ENCODE results near the gene TXNDC2.
"Not testable (repeated sequence)": the region's sequence is repeated elsewhere in the genome, so short reads cannot be mapped to it uniquely, and the experiment has no call there.

Gene TXNDC2

DNA sequence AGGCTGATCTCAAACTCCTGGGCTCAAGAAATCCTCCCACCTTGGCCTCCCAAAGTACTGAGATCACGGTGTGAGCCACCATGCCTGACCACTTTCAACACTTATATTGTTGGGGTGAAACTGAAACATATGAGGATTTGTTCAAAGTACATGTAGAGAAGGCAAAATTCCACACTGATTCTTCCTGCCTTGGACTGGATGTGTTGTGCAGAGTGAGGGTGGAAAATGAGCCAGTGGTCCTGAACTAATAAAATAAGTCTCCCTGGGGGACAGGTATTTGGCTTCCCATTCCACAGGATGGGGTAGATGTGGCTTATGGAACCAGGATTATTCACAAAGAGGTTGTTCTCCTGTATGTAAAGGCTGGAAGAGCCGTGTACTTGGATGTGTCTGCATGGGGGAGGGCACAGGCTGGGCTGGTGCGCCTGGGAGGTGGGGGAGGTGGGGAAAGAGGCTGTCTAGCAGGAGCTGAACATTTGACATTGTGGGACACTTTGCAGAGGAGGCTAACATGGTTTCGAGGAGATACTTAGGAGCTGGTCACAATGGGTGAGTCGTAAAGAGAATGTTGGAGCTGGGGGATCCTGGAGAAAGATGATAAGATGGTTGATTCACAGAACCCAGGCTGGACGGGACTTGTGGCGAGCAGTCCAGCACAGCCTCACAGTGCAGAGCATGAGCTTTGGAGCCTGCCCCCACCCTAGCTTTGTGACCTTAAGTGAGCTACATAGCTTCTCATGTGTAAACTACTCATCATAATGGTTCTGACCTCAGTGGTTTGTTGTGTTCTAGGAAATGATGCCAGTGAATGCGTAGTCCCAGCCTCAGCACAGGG lies at the start of gene TXNDC2:
Gene TXNDC2, plus strand, starts transcription at position 804 of the 835 bp plus-strand sequence. CDS start 708 bp downstream, outside the sequence.
- no peak for DNase-seq (ENCODE audit: low spot score)

DNA sequence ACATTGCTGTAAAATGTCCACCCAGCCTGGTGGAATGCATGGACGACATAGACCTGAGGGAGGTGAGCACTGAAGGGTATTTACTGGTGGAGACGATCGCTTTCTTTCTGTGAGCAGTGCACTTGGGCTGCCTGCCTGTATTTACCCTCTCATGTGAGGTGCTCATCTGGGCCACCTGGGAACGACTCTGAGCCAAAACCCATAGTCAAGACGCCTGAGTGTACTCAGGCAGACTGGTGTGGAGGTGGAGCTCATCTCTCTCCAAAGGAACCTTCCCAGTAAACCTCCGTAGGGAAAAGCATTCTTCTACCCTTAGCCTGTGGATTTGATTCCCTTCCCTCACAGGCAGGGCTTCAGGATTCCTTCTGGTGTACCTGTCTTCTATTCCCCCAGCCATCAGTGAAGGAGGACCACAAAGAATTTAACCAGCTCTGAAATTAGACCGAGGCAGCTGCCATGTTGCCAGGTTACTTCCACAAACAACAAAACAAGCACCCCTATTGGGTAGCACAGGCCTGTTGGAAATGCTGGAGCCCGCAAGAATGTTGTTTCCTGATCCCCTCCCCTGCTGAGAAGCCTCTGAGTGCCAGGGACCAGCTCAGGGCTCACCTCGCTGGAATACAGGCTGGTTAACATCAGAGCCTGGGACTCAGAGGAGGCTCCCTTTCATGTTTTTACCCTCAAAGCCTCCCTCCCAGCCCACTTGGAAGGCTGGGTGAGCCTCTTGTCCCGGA lies 47.5 kb upstream of the TXNDC2 start:
- DNase-seq (ENCODE audit: low spot score) = no peak

DNA sequence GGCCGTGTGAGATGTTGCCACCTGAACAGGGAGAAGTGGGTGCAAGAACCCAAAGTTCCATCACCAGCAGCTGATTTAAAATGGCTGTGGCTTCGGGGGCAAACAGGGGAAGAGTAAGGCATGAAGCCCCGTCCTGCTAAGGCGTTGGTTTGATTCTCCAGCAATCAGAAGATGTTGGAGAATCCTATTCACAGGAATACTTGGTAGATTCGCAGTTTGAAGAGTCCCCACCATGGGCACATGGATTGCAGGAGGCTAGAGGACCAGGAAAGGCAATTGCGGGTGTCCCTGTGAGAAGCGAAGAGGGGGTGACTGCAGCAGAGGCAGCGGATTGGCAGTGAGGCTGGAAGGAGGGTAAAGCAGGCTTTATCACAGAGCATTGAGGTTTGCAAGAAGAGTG lies 46.6 kb upstream of the TXNDC2 start:
- no peak for DNase-seq (ENCODE audit: low spot score)

DNA sequence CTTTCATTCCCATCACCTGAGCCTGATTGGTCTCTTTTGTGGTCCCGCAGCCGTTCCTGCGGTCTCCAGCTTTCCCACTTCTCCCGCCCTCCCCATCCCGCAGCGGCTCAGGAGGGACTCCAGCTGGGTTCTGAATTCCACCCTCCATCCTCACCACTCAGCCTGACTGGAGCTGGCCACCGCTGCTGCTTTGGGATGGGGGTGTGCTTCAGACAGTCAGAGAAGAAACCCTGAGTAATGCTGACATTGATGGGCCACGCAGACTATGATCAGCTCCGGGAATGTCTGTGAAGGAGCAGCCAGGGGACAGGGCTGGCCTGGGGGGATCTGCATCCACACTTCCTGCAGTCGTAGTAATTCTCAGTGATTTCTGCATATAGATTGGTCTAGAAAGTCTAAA lies 45.9 kb upstream of the TXNDC2 start:
- no peak for DNase-seq (ENCODE audit: low spot score)

DNA sequence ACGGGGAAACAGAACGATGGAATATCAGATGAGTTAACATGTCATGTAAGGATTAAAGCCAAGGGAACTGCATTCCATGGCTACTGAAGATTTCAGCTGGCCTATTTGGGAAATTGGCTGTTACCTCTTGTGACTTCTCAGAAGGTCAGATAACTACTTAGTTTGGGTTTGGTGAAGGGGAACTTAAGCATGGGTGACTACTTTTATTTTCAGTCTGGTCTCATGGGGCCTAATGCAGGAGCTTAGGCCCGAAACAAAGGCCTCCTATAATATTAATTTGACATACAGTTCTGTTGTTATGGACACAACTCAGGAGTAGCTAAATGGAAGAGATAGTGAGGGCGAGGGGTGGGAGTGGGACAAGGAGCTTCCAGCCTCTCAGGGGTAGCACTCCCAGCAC lies 44.0 kb upstream of the TXNDC2 start:
- DNase-seq (ENCODE audit: low spot score) = no peak

DNA sequence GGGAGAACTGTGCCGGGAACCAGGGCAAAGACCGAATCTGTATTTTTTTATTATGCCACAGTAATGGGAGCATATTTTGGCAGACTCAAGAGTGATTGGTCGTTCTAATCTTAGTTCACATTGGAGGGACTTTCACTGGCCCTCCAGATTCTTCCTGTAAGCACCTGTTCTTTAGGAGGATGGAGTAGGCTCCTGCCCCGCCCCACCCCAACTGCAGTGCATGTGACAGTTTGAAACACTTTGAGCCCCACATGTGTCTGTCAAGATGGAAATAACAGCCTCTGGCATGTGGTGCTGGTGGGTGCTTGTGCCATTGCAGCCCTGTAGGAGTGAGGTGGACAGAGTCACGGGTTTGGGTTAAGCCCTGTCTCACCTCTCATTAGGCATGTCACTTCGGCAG lies 43.3 kb upstream of the TXNDC2 start:
- DNase-seq (ENCODE audit: low spot score) = no peak

DNA sequence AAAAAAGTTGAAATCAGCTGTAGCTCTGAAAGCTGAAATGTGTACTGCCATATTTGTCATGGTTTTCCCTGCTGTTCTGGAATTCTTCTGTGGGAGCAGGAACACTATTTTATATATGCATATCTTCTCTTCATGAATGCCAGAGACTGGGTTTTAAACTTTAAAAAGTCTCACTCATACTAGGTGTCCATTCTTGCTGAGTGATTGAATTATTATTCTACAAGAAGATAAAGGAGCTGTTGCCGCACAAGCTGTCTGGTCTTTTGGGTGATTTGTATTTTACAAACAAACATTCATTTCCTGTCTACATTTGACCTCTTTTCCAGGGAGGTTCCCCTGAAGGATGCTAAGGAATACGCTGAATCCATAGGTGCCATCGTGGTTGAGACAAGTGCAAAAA lies 40.5 kb upstream of the TXNDC2 start:
- DNase-seq (ENCODE audit: low spot score) = no peak

DNA sequence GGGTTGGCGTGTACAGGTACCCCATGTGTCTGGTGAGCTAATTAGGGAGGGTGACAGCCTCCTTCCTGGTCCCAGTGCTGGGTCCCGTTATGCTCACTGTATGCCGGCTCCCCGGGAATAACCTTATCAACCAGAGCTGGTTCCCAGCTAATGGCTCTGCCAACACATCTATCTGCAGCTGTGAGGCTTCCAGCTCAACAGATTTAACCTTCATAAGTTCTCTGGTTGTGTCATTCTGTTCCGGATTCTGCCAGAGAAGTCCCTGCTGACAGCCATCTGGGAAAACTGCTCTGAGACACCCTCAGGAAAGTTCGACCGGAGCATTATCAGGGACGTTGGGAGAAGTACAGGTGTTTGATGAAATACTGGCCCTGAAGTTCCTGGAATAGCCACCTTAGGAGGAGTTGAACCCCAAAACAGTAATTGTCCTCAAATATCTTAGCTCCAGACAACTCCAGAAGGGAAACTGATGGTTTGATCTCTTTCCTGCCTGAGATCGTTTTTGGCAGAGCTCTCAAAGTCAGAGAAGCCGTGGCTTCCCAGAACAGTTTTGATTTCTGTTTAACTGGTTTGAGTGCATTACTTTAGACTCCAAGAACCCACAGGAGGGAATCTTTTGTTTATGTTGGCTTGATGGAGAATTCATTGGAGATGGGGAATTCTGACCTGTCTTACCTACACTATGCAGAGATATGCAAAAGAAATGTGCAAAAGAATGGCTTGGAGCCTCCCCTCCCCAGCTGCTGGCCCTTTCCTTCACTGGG lies 39.4 kb upstream of the TXNDC2 start:
- no peak for DNase-seq (ENCODE audit: low spot score)

DNA sequence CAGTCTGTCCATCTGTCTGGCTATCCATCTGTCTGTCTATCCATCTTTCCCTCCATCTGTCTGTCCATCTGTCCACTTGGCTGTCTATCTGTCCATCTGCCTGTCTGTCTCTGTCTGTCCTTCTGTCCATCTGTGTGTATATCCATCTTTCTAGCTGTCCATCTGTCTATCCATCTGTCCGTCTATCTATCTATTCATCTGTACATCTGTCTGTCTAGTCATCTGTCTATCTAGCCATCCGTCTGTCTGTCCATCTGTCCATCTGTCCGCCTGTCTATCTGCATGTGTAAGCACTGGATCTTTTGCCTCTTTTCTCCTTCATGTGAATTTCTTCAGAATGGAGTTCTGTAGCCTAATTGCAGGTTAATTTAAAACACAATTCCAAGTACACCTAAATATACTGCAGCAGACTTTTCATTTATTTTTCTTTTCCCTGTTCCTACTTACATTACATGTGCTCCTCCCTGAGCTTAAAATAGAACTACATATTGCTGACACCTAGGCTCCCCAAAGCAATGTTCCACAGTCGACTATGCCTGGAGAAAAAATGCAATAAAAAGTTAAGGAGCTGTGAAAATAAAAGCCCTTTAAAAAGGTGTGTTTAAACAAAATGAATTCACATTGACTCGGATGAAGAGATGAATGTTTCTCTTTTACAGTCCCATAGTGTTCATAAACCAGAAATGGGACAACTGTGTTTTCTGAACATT lies 37.4 kb upstream of the TXNDC2 start:
- no peak for DNase-seq (ENCODE audit: low spot score)

DNA sequence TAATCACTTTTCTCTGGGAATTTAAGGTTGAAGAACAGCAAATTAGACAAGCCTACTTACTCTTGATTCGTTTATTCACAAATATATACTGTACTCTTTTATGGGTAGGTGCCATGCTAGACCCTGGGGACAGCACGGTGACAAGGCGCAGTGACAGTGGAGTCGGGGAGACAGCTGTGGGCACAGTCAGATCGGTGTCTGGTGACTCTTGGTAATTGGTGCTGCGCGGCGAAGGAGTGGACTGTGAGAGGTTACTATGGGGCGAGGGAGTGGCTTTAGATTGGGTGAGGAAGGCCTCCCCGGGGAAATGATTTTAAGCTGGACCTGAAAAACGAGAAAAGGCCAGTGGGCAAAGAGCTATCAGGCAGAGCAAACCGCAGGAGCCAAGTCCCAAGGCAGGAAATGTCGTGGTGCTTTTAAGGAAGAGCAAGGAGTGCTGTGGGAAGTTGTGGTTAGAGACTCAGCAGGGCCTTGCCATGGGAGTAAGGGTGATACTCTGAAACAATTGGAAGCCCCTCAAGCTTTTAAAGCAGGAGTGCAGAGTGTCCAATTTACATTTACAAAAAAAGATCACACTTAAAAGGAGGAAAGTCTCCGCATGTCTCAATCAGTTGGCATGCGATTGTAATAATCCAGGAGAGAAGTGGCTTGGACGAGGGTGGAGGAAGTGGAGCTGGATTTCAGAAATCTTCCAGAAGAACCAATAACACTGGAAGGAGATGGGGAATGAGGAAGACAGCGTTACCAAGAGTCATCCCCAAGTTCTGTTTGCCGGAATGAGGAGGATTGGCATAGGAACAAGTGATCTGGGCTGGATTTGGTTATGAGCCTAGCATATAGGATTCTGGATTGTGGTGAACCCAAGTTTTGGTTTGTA lies 36.1 kb upstream of the TXNDC2 start:
- no peak for DNase-seq (ENCODE audit: low spot score)

DNA sequence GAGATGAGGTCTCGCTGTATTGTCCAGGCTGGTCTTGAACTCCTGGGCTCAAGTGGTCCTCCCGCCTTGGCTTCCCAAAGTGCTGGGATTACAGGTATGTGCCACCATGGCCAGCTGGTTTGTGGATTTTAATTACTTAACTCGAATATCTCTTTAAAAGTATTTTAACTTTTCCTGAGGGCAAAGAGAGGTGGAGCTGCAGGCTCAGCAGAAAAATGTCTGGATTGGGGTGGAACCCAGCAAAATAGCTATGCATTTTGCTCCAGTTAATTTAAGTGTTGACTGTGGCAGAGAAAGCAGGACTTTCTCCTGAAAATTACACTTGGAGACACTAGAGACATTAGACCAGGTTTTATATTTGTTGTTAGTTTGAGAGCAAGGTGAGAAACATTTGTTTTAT lies 35.5 kb upstream of the TXNDC2 start:
- no peak for DNase-seq (ENCODE audit: low spot score)

DNA sequence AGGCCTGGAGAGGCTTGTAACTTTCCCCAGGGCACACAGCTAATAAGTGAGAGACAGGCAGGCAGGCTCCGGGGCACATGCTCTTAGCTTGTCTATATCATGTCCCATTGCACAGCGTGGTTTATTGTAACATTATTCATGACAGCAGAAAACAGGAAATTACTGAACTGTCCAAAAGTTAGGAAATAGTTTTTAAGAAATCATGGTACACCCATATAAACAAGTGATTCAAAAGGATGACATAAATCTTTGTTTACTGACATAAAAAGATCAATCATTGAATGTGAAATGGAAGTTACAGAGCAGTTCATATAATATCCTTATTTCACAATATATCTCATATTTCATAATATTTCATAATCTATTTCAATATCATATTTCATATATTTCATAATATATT lies 34.3 kb upstream of the TXNDC2 start:
- no peak for DNase-seq (ENCODE audit: low spot score)

DNA sequence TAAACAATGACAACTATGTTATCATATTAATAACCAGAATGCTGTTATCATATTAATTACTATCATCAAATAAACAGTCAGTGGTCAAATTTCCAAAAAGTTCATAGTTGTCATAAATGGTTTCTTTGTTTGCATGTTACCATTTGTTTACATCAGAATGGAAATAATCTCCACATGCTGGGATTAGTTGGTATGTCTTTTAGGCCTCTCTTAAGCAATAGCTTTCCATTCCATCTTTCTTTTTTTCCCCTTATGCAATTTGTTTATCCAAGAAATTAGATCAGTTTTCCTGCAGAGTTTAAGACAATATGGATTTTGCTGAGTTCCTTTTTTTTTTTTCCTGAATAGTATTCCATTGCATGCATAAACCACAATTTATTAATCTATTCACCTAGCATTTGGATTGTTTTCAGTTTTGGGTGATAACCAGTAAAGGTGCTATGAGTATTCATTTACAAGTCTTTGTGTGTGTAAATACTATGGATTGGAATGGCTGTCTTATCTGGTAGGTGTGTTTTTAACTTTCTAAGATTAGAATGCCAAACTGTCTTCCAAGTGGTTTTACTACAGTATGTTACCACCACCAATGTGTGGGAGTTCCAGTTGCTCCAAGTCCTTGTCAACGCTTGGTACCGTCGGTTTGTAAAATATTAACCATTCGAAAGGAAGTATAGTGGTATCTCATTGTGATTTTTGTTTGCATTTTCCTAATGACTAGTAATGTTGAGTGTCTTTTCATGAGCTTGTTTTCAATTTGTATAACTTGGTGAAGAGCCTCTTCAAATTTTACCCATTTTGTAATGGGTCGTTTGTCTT lies 33.3 kb upstream of the TXNDC2 start:
- no peak for DNase-seq (ENCODE audit: low spot score)

DNA sequence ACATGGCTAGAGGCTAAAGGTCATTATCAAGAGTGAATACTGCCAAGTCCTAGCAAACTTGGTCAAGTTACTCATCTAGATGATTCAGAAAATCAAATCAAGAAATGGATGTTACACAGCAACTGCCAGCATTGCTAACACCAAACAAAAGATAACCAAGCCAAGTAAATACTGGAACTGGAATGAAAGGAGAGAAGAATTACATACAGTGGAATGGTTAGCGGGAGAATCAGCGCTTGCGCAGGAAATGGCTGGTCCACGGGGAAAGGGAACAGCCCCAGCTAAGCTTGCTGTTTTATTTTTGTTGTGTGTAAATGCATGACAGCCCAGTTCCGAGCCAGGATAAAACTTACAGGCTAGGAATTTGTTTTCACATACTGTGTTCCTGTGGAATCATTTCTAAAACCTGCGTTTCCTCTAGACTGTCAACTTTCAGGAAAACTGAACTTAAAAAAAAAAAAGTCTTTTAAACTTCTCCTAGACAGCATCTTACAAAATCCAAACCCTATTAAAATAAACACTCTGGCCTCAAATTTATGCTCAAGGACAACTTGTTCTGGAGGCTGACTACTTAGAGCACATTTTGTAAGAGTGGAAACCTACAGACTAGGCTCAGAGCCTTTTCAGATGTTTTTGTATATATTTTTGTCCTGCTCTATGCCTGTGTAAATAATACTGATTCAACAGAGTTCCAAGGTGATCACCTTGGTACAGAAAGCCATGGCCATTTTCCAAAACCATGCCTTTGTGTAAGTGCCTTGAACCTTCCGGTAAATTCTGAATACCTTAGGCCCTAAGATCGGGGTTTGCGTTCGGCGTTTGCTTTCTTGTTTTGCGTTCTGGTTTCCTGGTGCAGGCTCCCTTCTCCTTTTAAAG lies 30.7 kb upstream of the TXNDC2 start:
- no peak for DNase-seq (ENCODE audit: low spot score)

DNA sequence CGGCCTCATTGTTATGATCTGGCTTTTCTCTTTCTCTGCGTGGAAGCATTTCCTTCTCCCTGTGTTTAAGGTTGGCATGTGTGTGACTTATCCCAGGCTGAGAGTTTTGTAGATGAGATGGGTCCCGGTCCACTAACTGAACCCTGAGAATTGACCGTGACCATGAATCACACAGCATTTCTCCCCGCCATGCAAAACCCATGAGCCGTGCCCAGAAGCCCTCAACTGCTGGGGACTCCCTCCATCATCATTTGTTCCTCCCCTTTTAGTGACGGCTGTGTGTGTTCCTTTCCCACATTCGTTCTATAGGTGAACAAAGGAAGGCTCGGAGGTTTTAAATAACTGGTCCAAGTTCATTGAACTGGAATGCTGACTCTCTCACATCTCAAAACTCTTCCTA lies 30.1 kb upstream of the TXNDC2 start:
- DNase-seq (ENCODE audit: low spot score) = no peak

DNA sequence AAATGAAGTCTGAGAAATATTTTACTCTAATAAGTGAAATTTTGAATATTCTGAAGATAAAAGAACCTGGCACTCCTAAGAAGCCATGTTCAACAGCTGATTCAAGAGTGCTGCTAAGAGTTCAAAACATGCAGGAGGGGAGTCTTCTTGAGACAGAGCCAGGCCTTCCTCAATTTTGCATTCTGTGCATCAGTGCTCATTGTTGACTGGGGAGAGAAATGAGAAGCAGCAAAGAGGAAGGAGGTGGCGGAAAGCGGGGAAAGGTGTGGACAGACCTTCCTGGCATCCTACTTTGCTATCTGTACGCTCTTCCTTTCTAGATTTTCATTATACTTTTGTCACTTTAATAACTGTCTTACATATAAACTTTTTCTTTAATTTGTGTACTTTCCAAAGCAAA lies 29.7 kb upstream of the TXNDC2 start:
- no peak for DNase-seq (ENCODE audit: low spot score)

DNA sequence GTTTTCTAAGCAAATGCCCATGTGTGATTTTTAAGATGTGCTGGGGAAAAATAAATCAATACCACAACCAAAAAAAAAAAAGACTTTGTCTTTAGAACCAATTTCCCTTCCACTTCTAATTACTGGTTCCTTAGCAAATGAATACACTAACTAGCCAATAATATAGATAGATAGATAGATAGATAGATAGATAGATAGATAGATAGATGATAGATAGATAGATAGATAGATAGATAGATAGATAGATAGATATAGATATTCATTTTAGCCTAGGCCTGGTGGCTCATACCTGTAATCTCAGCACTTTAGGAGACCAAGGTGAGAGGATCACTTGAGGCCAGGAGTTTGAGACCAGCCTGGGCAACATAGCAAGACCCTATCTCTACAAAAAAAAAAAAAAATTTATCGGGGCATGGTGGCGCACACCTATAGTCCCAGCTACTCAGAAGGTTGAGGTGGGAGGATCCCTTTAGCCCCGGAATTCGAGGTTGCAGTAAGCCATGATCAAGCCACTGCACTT lies 28.2 kb upstream of the TXNDC2 start:
- DNase-seq (ENCODE audit: low spot score) = not testable (repeated sequence)

DNA sequence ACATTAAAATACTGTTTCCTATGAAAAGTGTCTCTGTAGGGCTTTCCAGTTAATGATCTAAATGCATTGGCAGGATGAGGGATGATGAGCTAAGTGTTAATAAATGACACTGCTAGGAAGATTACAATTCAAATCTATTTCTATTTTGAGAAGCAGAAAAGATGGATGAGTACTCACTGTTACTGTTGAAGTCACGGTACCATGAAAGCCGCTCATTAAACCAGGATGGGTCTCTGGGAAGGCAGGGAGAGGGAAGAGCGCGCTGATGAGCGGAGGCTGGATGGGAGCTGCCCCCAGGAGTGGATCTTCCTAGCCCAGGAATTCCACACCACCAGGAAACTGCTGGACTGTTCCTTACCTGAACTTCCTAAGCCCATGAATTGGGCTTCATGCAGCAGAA lies 27.1 kb upstream of the TXNDC2 start:
- no peak for DNase-seq (ENCODE audit: low spot score)

DNA sequence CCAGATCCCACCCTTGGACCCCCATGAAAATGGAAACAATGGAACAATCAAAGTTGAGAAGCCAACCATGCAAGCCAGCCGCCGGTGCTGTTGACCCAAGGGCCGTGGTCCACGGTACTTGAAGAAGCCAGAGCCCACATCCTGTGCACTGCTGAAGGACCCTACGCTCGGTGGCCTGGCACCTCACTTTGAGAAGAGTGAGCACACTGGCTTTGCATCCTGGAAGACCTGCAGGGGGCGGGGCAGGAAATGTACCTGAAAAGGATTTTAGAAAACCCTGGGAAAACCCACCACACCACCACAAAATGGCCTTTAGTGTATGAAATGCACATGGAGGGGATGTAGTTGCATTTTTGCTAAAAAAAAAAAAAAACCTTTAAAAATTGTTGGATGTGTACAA lies 26.5 kb upstream of the TXNDC2 start:
- DNase-seq (ENCODE audit: low spot score) = no peak
